Measurements from ENCODE around the gene LAX1. TPM values are rescaled to one million over a fixed set of nuclear protein-coding genes. Genes with fewer than 3 reads are reported as not detected.

LAX1 gene
- total and polyA plus RNA-seq, 10 of the 15 experiments (the other 5 are each of a cell fraction or from before 2014, with no cell fraction given) = 2.1 to 15.0 (median 9.0) TPM

- no peak for TF ChIP-seq ATF7 (IDR thresholded peaks at IDR 0.05; ENCODE audit: low read depth)
- no peak for TF ChIP-seq NR2F1 (conservative IDR thresholded peaks at IDR 0.05)
- TF ChIP-seq SREBF1 (IDR thresholded peaks at IDR 0.05; ENCODE audit: low read length) = no peak
- TF ChIP-seq, protein P1, sequence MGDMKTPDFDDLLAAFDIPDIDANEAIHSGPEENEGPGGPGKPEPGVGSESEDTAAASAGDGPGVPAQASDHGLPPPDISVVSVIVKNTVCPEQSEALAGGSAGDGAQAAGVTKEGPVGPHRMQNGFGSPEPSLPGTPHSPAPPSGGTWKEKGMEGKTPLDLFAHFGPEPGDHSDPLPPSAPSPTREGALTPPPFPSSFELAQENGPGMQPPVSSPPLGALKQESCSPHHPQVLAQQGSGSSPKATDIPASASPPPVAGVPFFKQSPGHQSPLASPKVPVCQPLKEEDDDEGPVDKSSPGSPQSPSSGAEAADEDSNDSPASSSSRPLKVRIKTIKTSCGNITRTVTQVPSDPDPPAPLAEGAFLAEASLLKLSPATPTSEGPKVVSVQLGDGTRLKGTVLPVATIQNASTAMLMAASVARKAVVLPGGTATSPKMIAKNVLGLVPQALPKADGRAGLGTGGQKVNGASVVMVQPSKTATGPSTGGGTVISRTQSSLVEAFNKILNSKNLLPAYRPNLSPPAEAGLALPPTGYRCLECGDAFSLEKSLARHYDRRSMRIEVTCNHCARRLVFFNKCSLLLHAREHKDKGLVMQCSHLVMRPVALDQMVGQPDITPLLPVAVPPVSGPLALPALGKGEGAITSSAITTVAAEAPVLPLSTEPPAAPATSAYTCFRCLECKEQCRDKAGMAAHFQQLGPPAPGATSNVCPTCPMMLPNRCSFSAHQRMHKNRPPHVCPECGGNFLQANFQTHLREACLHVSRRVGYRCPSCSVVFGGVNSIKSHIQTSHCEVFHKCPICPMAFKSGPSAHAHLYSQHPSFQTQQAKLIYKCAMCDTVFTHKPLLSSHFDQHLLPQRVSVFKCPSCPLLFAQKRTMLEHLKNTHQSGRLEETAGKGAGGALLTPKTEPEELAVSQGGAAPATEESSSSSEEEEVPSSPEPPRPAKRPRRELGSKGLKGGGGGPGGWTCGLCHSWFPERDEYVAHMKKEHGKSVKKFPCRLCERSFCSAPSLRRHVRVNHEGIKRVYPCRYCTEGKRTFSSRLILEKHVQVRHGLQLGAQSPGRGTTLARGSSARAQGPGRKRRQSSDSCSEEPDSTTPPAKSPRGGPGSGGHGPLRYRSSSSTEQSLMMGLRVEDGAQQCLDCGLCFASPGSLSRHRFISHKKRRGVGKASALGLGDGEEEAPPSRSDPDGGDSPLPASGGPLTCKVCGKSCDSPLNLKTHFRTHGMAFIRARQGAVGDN (IDR thresholded peaks at IDR 0.05) = no peak
- no peak for TF ChIP-seq EP300 (IDR thresholded peaks at IDR 0.05; ENCODE audit: borderline replicate concordance in 1 of 2, control insufficient read depth in 1 of 2, low read depth in 2 of 2, low read length in 2 of 2)
- no peak for TF ChIP-seq HDAC6 (IDR thresholded peaks at IDR 0.05; ENCODE audit: unreplicated experiment)
- TF ChIP-seq, protein P2, sequence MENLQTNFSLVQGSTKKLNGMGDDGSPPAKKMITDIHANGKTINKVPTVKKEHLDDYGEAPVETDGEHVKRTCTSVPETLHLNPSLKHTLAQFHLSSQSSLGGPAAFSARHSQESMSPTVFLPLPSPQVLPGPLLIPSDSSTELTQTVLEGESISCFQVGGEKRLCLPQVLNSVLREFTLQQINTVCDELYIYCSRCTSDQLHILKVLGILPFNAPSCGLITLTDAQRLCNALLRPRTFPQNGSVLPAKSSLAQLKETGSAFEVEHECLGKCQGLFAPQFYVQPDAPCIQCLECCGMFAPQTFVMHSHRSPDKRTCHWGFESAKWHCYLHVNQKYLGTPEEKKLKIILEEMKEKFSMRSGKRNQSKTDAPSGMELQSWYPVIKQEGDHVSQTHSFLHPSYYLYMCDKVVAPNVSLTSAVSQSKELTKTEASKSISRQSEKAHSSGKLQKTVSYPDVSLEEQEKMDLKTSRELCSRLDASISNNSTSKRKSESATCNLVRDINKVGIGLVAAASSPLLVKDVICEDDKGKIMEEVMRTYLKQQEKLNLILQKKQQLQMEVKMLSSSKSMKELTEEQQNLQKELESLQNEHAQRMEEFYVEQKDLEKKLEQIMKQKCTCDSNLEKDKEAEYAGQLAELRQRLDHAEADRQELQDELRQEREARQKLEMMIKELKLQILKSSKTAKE (IDR thresholded peaks at IDR 0.05; ENCODE audit: low read depth, poor library complexity, severe bottlenecking) = no peak
- TF ChIP-seq CEBPB (IDR thresholded peaks at IDR 0.05; ENCODE audit: borderline replicate concordance in 1 of 2, low read depth in 2 of 2, low read length in 2 of 2) = no peak
- TF ChIP-seq MAX (IDR thresholded peaks at IDR 0.05; ENCODE audit: low read depth, low read length) = no peak
- no peak for TF ChIP-seq MEF2B (IDR thresholded peaks at IDR 0.05; ENCODE audit: partially characterized antibody, poor library complexity, severe bottlenecking)
- no peak for TF ChIP-seq SIN3A (IDR thresholded peaks at IDR 0.05; ENCODE audit: low read depth, low read length)
These were observed 4.7 kb downstream of the LAX1 start (continued) for GRCh38 chr1:203769505-203770343.

Measured in GM12878 (cell line).